ENCODE measurements around the gene ENKD1.

ENKD1 gene

DNA sequence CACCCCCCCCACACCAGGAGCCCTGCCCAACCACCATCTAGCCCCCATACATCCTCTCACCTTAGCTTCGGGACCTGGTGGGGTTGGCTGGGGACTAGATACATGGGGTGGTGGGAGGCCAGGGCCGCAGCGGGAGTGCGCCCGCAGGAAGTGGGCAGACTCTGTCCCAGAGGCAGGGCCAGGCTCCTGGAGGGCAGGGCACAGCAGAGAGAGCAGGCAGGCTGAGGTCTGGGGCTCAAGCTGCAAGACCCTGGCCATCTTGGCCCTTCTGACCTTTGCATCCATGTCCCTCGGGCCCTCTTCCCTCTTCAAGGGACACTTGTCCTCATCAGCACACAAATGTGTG is 2.7 kb downstream of the ENKD1 start:
- peak; percentile 19 for DNase-seq (ENCODE audit: low spot score)

- DNase-seq (ENCODE audit: low spot score): peak; percentile 77
These were observed 3.2 kb downstream of the ENKD1 start for GRCh38 chr16:67663151-67663876.

- no peak for DNase-seq (ENCODE audit: low spot score)
These were observed 3.9 kb downstream of the ENKD1 start for GRCh38 chr16:67662653-67663010.

DNA sequence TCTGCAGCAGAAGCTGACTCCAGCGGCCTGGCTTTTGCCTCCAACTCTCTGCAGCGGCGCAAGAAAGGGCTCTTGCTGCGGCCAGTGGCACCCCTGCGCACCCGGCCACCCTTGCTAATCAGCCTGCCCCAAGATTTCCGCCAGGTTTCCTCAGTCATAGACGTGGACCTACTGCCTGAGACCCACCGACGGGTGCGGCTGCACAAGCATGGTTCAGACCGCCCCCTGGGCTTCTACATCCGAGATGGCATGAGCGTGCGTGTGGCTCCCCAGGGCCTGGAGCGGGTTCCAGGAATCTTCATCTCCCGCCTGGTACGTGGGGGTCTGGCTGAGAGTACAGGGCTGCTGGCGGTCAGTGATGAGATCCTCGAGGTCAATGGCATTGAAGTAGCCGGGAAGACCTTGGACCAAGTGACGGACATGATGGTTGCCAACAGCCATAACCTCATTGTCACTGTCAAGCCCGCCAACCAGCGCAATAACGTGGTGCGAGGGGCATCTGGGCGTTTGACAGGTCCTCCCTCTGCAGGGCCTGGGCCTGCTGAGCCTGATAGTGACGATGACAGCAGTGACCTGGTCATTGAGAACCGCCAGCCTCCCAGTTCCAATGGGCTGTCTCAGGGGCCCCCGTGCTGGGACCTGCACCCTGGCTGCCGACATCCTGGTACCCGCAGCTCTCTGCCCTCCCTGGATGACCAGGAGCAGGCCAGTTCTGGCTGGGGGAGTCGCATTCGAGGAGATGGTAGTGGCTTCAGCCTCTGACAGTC is 4.5 kb downstream of the ENKD1 start:
- peak; percentile 25 for DNase-seq (ENCODE audit: low spot score)

GRCh38 chr16:67661101-67661761 is 5.3 kb downstream of the ENKD1 start:
- DNase-seq (ENCODE audit: low spot score): peak; percentile 72

GRCh38 chr16:67660564-67661028 is 6.0 kb downstream of the ENKD1 start, which contains the start of gene PARD6A:
TSS of gene PARD6A (plus strand) at chr16:67660960. CDS start at chr16:67661039, 79 bp downstream.
- DNase-seq (ENCODE audit: low spot score): peak; percentile 100

DNA sequence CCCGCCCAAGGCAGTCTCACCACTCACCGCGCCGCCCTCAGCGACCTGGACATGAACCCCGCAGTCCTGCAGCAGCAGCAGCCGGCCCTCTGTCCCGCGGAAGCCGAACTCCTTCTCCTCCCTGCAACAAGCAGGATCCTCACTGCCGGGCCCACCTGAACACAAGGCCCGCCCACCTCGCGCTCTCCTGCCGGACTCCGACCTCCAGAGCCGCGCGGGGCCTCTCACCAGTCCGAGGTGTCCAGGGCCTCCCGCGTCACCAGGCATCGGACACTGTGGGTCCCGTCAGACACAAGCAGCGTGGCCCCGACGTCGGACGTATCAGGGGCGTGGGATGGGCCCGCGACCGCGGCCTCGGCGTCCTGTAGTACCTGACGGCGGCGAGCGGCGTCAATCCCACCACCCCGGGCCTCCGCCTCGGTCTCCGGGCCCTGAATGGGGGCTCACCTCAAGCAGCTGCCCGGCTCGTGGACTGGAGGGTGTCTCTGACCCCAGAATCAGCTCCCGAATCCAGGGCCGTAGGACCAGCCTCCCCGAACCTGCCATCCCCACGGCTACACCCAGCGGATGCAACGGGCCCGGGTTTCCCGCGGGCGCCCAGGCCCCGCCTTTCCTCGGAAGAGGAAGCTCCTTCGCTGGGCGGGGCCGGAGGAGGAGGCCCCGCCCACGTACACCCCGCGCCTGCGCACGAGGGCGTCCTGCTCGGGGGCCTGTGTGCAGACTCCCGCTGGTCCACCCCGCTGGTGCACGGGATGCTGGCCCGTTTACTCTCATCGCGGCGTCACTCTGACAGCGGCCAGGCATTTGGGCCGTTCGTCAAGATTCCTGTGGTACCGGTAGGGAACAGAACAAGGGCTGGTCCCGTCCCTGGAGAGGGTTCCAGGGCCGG is 6.6 kb downstream of the ENKD1 start, which contains the start of gene ACD:
Gene ACD (minus strand): TSS at position 586 of the 889 bp plus-strand sequence. CDS start 40 bp downstream, at position 546.
- DNase-seq (ENCODE audit: low spot score): peak; percentile 100

DNA sequence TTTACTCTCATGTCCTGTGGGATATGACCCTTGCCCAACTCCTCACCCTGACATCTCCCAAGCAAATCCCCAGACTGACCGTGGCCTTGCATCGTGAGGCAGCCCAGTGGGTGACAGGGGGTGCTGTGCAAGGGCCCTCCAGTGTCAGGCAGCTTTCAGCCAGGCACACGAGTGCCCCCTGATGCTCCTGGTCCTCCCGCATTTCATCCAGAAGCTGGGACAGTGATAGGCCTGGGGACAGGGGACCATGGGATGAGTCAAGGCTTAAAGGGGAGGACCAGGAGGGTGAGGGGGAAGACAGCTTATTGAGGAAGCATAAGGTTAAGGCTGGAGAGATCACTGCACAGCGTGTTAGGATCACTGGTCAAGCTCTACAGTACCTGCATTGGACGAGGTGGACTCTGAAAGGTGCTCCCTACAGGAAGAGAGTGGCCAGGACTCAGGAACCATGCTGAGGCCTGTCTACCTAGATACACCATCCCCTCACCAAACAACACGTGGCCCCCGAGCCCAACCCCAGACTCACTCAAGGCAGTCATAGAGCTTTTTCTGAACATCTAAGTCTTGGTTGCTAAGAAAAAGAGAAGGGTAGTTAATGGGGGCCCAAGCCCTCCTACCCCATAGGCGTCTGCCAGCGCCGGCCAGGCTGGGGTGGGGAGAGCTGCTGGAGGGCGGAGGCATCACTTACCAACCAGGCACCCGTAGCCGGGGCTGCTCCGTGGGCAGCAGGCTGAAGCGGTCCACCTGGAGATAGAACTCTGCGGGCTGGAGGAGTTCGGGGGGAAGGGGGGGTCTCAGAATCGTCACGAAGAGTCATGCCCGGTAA is 7.5 kb downstream of the ENKD1 start:
- DNase-seq (ENCODE audit: low spot score): no peak

GRCh38 chr16:67657751-67658518 is 8.6 kb downstream of the ENKD1 start:
- DNase-seq (ENCODE audit: low spot score): no peak

- DNase-seq (ENCODE audit: low spot score): no peak
These were observed 9.4 kb downstream of the ENKD1 start for GRCh38 chr16:67657017-67657608.

DNA sequence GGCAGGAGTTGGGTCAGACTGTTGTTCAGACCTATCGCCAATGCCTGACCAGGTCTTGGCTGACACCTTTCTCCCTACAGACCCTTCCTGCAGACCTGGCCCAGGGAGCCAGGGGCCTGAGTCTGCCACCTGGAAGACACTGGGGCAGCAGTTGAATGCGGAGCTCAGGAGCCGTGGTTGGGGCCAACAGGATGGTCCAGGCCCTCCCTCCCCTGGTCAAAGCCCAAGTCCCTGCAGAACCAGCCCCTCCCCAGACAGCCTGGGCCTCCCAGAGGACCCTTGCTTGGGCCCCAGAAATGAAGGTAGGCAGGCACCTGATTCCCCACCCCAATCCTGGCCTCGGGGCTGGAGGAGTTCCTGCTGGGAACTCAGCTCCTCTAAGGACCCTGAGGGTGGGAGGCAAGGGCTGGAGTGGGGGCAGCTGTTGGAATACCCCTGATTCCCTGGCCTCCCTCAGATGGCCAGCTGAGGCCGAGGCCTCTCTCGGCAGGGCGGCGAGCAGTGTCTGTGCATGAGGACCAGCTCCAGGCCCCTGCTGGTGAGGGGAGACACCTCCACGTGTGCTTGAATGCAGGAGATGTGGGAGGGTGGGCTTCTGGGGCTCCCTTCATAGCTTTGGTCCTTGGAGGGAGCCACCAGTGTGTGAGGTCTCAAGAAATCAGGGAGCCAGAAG is 10.1 kb downstream of the ENKD1 start:
- DNase-seq (ENCODE audit: low spot score): no peak

DNA sequence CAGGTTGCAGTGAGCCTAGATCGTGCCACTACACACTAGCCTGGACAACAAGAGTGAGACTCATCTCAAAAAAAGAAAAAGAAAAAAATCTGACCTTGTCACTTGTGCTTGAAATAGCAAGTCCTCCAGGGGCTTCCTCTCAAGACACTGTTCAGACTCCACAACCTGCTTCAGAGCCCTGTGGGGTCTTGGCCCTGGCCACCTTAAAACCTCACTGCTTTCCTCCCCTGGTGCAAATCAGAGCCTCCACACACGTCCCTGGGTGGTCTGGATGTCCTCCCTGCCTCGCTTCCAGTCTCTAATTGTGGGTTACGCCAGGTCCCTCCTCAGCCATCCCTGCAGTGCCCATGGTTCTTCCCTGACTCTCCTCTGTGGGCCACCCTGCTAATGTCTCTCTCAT is 11.2 kb downstream of the ENKD1 start:
- DNase-seq (ENCODE audit: low spot score): no peak

DNA sequence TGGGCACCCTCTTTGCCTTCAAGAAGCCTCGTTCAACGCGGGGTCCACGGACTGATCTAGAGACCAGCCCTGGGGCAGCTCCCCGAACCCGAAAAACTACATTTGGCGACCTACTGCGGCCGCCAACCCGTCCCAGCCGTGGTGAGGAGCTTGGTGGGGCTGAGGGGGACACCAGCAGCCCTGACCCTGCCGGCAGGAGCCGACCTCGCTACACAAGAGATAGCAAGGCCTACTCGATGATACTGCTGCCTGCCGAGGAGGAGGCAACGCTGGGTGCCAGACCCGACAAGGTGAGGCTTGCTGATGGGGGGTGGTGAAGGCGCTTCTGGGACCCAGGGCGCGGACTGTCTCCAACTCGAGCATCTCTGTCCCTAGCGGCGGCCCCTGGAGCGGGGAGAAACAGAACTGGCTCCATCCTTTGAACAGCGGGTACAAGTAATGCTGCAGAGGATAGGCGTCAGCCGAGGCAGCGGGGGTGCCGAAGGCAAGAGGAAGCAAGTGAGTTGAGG is 12.1 kb downstream of the ENKD1 start:
- no peak for DNase-seq (ENCODE audit: low spot score)

DNA sequence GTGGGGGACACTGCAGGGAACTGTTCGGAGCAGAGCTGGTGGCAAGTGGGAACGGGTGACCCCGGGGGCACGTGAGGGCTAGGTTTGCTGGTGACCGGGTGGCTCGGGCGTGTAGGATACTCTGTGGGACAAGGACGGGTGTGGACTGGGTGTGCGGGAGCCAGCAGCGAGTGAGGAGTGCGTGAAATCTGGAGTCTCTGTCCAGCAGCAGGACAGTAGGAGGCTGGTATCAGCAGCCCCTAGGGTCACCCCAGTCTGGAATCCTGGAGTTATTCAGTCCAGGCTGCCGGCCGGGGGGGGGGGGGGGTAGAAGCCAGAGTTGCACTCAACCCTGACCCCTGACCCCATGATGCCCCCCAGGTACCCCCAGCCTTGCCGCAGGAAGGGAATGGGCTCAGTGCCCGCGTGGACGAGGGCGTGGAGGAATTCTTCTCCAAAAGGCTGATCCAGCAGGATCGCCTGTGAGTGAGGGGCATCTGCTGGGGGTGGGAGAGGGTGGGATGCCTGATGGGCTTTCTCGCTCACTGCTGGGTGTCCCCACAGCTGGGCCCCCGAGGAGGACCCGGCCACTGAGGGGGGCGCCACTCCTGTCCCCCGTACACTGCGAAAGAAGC is 12.7 kb downstream of the ENKD1 start:
- DNase-seq (ENCODE audit: low spot score): peak; percentile 75

GRCh38 chr16:67653128-67653788 is 13.3 kb downstream of the ENKD1 start:
- DNase-seq (ENCODE audit: low spot score): peak; percentile 79

GRCh38 chr16:67652578-67653127 is 13.9 kb downstream of the ENKD1 start:
- peak; percentile 98 for DNase-seq (ENCODE audit: low spot score)

DNA sequence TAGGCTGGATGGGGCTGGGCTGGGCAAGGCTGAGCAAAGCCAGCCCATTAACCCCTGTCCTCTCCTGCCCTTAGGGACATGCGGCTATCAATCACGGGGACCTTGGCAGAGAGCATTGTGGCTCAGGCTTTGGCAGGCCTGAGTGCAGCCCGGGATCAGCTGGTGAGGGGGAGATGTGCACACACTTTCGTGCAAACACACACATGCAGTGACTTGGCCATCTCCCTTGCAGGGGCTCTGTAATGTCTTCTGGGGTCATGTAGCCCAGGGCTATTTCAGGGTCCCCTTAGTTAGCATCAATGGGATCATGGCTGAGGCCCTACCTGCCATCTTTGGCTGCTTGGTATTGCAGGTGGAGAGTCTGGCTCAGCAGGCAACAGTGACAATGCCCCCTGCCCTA is 14.7 kb downstream of the ENKD1 start:
- peak; percentile 28 for DNase-seq (ENCODE audit: low spot score)

- peak; percentile 20 for DNase-seq (ENCODE audit: low spot score)
These were observed 15.5 kb downstream of the ENKD1 start for GRCh38 chr16:67651039-67651438.

Data from HuH-7.5 (cell line).